Islet precursor cell (in vitro differentiated cells): ENCODE measurements around the gene ATP4B.

Experiments used
- DNase-seq: peaks from one replicate; pipeline ENCODE4 v3.0.0-alpha.2; 2018

The ATP4B gene

GRCh38 chr13:113656003-113656588, 1.9 kb downstream of the ATP4B start:
- peak; percentile 42 for DNase-seq

- peak; percentile 46 for DNase-seq
These were observed 2.5 kb downstream of the ATP4B start for GRCh38 chr13:113655346-113656002.

GRCh38 chr13:113654591-113655345, 3.2 kb downstream of the ATP4B start:
- peak; percentile 46 for DNase-seq

GRCh38 chr13:113654175-113654560, 3.8 kb downstream of the ATP4B start:
- peak; percentile 18 for DNase-seq

- DNase-seq, result peak; percentile 48
These were observed 4.5 kb downstream of the ATP4B start for GRCh38 chr13:113653264-113654174.

GRCh38 chr13:113652404-113653263, 5.4 kb downstream of the ATP4B start:
- DNase-seq, result peak; percentile 42

GRCh38 chr13:113651511-113652403, 6.2 kb downstream of the ATP4B start:
- peak; percentile 42 for DNase-seq

- DNase-seq, result peak; percentile 44
These were observed 7.3 kb downstream of the ATP4B start for GRCh38 chr13:113650731-113651148.

- DNase-seq, result peak; percentile 31
These were observed 7.7 kb downstream of the ATP4B start for GRCh38 chr13:113650275-113650674.

- DNase-seq, result peak; percentile 43
These were observed 8.8 kb downstream of the ATP4B start for GRCh38 chr13:113649212-113649611.

- peak; percentile 43 for DNase-seq
These were observed 9.8 kb downstream of the ATP4B start for GRCh38 chr13:113648216-113648610.

- DNase-seq, result peak; percentile 36
These were observed 10.4 kb downstream of the ATP4B start for GRCh38 chr13:113647351-113648215.

GRCh38 chr13:113646921-113647340, 11.1 kb downstream of the ATP4B start:
- peak; percentile 31 for DNase-seq

GRCh38 chr13:113646376-113646775, 11.6 kb downstream of the ATP4B start:
- DNase-seq, result peak; percentile 16

- no peak for DNase-seq
These were observed 12.7 kb downstream of the ATP4B start for GRCh38 chr13:113645329-113645728.

- no peak for DNase-seq
These were observed 13.2 kb downstream of the ATP4B start for GRCh38 chr13:113644800-113645199.

GRCh38 chr13:113643593-113643992, 14.4 kb downstream of the ATP4B start:
- DNase-seq, result no peak

- no peak for DNase-seq
These were observed 15.4 kb downstream of the ATP4B start for GRCh38 chr13:113642563-113642962.

GRCh38 chr13:113641426-113641825, 16.6 kb downstream of the ATP4B start:
- no peak for DNase-seq
